IPS-18a (cell line): Measurements from ENCODE around the gene ID1.
A peak's percentile ranks its signal among the peaks of the same experiment; 100 is the strongest.

Source experiments
- H3K27ac ChIP-seq: one replicate; pipeline ENCODE4 v1.5.1; 2013; ENCODE audit warnings: low read length
- H3K27me3 ChIP-seq: one replicate; pipeline ENCODE4 v1.6.1; 2013; ENCODE audit warnings: mild to moderate bottlenecking, low read length; ENCODE audit not compliant: control insufficient read depth, insufficient read depth
- H3K36me3 ChIP-seq: one replicate; pipeline ENCODE4 v1.6.1; 2013; ENCODE audit warnings: low read depth, low read length; ENCODE audit not compliant: control insufficient read depth
- H3K4me1 ChIP-seq: one replicate; pipeline ENCODE4 v1.6.1; 2013; ENCODE audit warnings: low read depth, low read length; ENCODE audit not compliant: control insufficient read depth
- H3K4me3 ChIP-seq: one replicate; pipeline ENCODE4 v1.5.1; 2013; ENCODE audit warnings: low read length
- H3K9ac ChIP-seq: one replicate; pipeline ENCODE4 v1.6.1; 2013; ENCODE audit warnings: mild to moderate bottlenecking, low read length, moderate library complexity
- H3K9me3 ChIP-seq: one replicate; pipeline ENCODE4 v1.6.1; 2013; ENCODE audit warnings: low read depth, low read length; ENCODE audit not compliant: control insufficient read depth

ID1 gene

GRCh38 chr20:31605031-31605901 lies at the start of gene ID1:
Gene ID1 (plus strand): TSS chr20:31605289. CDS start chr20:31605388, 99 bp downstream.
- Histone ChIP-seq H3K4me3 (peak within 1 kb of the TSS; percentile 94), H3K27me3 (no peaks in the 10 kb centered on the region), H3K4me1 (peaks cover 32% of the 10 kb centered on the region), H3K9me3 (no peaks in the 10 kb centered on the region), H3K36me3 (no peaks in the 10 kb centered on the region), H3K27ac (peak within 1 kb of the TSS; percentile 66), H3K9ac (peak within 1 kb of the TSS; percentile 79)

GRCh38 chr20:31559704-31560093 lies 45.4 kb upstream of the ID1 start:
- Histone ChIP-seq H3K4me3 (no peak overlapping the region), H3K36me3 (peaks cover 36% of the 10 kb centered on the region), H3K9me3 (no peaks in the 10 kb centered on the region), H3K4me1 (no peaks in the 10 kb centered on the region), H3K27ac (peak overlapping the region; percentile 43), H3K9ac (no peak overlapping the region), H3K27me3 (no peaks in the 10 kb centered on the region)

- Histone ChIP-seq H3K27ac (peak overlapping the region; percentile 43), H3K36me3 (peaks cover 36% of the 10 kb centered on the region), H3K9me3 (no peaks in the 10 kb centered on the region), H3K4me1 (no peaks in the 10 kb centered on the region), H3K27me3 (no peaks in the 10 kb centered on the region), H3K9ac (peak overlapping the region; percentile 17), H3K4me3 (no peak overlapping the region)
These were observed 44.9 kb upstream of the ID1 start for GRCh38 chr20:31560094-31560745.

- Histone ChIP-seq H3K9ac (peak overlapping the region; percentile 17), H3K36me3 (peaks cover 36% of the 10 kb centered on the region), H3K27ac (no peak overlapping the region), H3K4me3 (no peak overlapping the region), H3K9me3 (no peaks in the 10 kb centered on the region), H3K27me3 (no peaks in the 10 kb centered on the region), H3K4me1 (no peaks in the 10 kb centered on the region)
These were observed 44.1 kb upstream of the ID1 start for GRCh38 chr20:31560746-31561598.

GRCh38 chr20:31562241-31562640 lies 42.8 kb upstream of the ID1 start:
- Histone ChIP-seq H3K4me1 (peaks cover 8% of the 10 kb centered on the region), H3K27me3 (no peaks in the 10 kb centered on the region), H3K4me3 (no peak overlapping the region), H3K27ac (no peak overlapping the region), H3K9me3 (no peaks in the 10 kb centered on the region), H3K36me3 (peaks cover 41% of the 10 kb centered on the region), H3K9ac (no peak overlapping the region)

GRCh38 chr20:31564284-31564683 lies 40.8 kb upstream of the ID1 start:
- peaks cover 47% of the 10 kb centered on the region for H3K36me3 ChIP-seq
- no peak overlapping the region for H3K9ac ChIP-seq
- no peak overlapping the region for H3K27ac ChIP-seq

GRCh38 chr20:31565699-31566318 lies 39.3 kb upstream of the ID1 start:
- Histone ChIP-seq H3K27ac (no peak overlapping the region), H3K4me1 (peaks cover 24% of the 10 kb centered on the region), H3K4me3 (no peak overlapping the region), H3K36me3 (peaks cover 40% of the 10 kb centered on the region), H3K9ac (no peak overlapping the region), H3K9me3 (no peaks in the 10 kb centered on the region), H3K27me3 (no peaks in the 10 kb centered on the region)

More at GRCh38 chr20:31564284-31564683, 40.8 kb upstream of the ID1 start:
- no peak overlapping the region for H3K4me3 ChIP-seq
- H3K9me3 ChIP-seq, result no peaks in the 10 kb centered on the region
- peaks cover 19% of the 10 kb centered on the region for H3K4me1 ChIP-seq
- no peaks in the 10 kb centered on the region for H3K27me3 ChIP-seq

GRCh38 chr20:31566319-31566657 lies 38.8 kb upstream of the ID1 start:
- Histone ChIP-seq H3K27ac (no peak overlapping the region), H3K9ac (no peak overlapping the region), H3K9me3 (no peaks in the 10 kb centered on the region), H3K4me3 (no peak overlapping the region), H3K4me1 (peaks cover 24% of the 10 kb centered on the region), H3K27me3 (no peaks in the 10 kb centered on the region), H3K36me3 (peaks cover 35% of the 10 kb centered on the region)

- Histone ChIP-seq H3K9me3 (no peaks in the 10 kb centered on the region), H3K27ac (no peak overlapping the region), H3K4me3 (no peak overlapping the region), H3K9ac (no peak overlapping the region), H3K36me3 (peaks cover 30% of the 10 kb centered on the region), H3K4me1 (peaks cover 24% of the 10 kb centered on the region), H3K27me3 (no peaks in the 10 kb centered on the region)
These were observed 38.3 kb upstream of the ID1 start for GRCh38 chr20:31566658-31567379.

- Histone ChIP-seq H3K27me3 (no peaks in the 10 kb centered on the region), H3K9me3 (no peaks in the 10 kb centered on the region), H3K4me1 (peaks cover 26% of the 10 kb centered on the region), H3K4me3 (no peak overlapping the region), H3K27ac (no peak overlapping the region), H3K36me3 (peaks cover 24% of the 10 kb centered on the region), H3K9ac (no peak overlapping the region)
These were observed 37.7 kb upstream of the ID1 start for GRCh38 chr20:31567380-31567720.
